Measurements from ENCODE around the gene HSPA2. TPM values are rescaled to one million over a fixed set of nuclear protein-coding genes. Genes with fewer than 3 reads are reported as not detected.

Gene HSPA2
- total and polyA plus RNA-seq, 2 donors (not counting 1 experiment from before 2014, with no cell fraction given) = 3.6 to 19.6 TPM

DNA sequence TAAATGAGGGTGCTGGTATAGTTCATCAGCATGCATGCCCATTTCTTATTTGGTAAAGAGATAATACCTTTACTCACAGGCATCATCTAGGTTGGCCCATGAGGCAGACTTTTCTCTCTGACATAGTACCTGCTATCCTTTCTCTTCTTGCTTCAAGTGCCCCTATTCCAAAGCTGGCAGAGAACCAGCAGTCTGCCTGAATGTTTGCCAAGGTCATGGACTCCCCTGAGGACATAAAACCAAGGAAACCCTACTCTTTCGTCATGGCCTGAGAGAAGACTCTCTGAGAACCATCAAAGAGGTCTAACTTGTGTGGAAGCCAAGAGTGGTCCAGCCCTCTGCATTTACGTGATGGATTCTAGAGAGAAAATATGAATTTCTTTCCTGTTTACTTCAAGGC, 21.1 kb downstream of the HSPA2 start:
- Histone ChIP-seq H3K4me3 (ENCODE audit: control extremely low read depth in 1 of 5, extremely low read depth in 1 of 5, insufficient read depth in 1 of 5, low read depth in 2 of 5, low read length in 4 of 5) (no peak overlapping the region), H3K27me3 (replicated peaks in 1 of 4; ENCODE audit: control extremely low read depth in 1 of 4, control insufficient read depth in 3 of 4, insufficient read depth in 4 of 4, low read length in 3 of 4) (no peaks in the 10 kb centered on the region), H3K4me1 (ENCODE audit: control insufficient read depth in 2 of 2, insufficient read depth in 2 of 2, low read length in 2 of 2) (no peaks in the 10 kb centered on the region), H3K27ac (ENCODE audit: low read length in 2 of 2) (no peak overlapping the region), H3K79me2 (ENCODE audit: control insufficient read depth, insufficient read depth, low read length) (no peaks in the 10 kb centered on the region), H3K9ac (ENCODE audit: low read length) (no peak overlapping the region), H3K36me3 (replicated peaks in 1 of 2; ENCODE audit: control extremely low read depth in 1 of 2, control insufficient read depth in 1 of 2, extremely low read depth in 1 of 2, insufficient read depth in 2 of 2, low read length in 1 of 2) (no peaks in the 10 kb centered on the region), H3K4me2 (replicated peaks; ENCODE audit: low read depth, low read length, poor library complexity, severe bottlenecking) (no peak overlapping the region), H3K9me3 (ENCODE audit: control extremely low read depth in 1 of 3, control insufficient read depth in 2 of 3, insufficient read depth in 1 of 3, low read length in 2 of 3) (no peaks in the 10 kb centered on the region), H4K20me1 (ENCODE audit: control insufficient read depth, insufficient read depth, low read length, poor library complexity, severe bottlenecking) (no peaks in the 10 kb centered on the region), H2AFZ (ENCODE audit: insufficient read depth, low read depth, low read length, poor library complexity, severe bottlenecking) (no peak overlapping the region)
- intact Hi-C loops (cut with micrococcal nuclease) = no loop called here
- WGBS (ENCODE audit: insufficient coverage) = 90% methylated on average over 2 of the region's 2 CpGs
- H3K9me3 Mint-ChIP-seq (ENCODE audit: insufficient read depth) = no peaks in the 10 kb centered on the region
- no peak overlapping the region for H3K27ac Mint-ChIP-seq
- ATAC-seq (ENCODE audit: low read depth) (no peak), DNase-seq (no peak)
- ChIA-PET CTCF (no interaction called here), POLR2A (no interaction called here)
- H3K27me3 Mint-ChIP-seq = peaks cover 7% of the 10 kb centered on the region
- no peak overlapping the region for H3K4me3 Mint-ChIP-seq
- TF ChIP-seq, protein P1, sequence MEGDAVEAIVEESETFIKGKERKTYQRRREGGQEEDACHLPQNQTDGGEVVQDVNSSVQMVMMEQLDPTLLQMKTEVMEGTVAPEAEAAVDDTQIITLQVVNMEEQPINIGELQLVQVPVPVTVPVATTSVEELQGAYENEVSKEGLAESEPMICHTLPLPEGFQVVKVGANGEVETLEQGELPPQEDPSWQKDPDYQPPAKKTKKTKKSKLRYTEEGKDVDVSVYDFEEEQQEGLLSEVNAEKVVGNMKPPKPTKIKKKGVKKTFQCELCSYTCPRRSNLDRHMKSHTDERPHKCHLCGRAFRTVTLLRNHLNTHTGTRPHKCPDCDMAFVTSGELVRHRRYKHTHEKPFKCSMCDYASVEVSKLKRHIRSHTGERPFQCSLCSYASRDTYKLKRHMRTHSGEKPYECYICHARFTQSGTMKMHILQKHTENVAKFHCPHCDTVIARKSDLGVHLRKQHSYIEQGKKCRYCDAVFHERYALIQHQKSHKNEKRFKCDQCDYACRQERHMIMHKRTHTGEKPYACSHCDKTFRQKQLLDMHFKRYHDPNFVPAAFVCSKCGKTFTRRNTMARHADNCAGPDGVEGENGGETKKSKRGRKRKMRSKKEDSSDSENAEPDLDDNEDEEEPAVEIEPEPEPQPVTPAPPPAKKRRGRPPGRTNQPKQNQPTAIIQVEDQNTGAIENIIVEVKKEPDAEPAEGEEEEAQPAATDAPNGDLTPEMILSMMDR (IDR thresholded peaks at IDR 0.05) = no peak
- TF ChIP-seq EZH2 (IDR thresholded peaks at IDR 0.05; ENCODE audit: borderline replicate concordance, insufficient read depth, low read depth, low read length, poor library complexity, severe bottlenecking) = no peak
- H3K4me1 Mint-ChIP-seq = no peaks in the 10 kb centered on the region

DNA sequence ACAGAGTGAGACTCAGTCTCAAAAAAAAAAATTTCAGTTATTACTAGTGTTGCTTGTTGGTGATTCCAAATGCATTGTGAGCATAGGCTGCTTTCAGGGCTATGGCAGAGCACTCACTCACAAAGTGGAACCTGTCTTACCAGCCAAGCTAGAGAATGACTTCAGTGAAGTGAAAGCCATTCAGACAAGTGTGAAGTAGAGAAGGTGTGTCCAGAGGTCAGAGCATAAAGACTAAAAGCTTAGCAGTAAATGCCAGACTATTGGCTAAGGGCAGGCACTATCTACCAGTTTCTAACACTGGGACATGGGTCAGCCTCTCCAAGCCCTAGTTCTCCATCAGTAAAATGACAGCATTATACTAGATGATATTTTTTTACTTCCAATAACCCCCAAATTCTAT, 21.9 kb downstream of the HSPA2 start:
- no peak overlapping the region for H3K27ac Mint-ChIP-seq
- H3K4me3 Mint-ChIP-seq = no peak overlapping the region
- no peaks in the 10 kb centered on the region for H3K79me2 ChIP-seq (ENCODE audit: control insufficient read depth, insufficient read depth, low read length)
- no peak overlapping the region for H2AFZ ChIP-seq (ENCODE audit: insufficient read depth, low read depth, low read length, poor library complexity, severe bottlenecking)
- POLR2A ChIA-PET = no interaction called here
- H3K9me3 Mint-ChIP-seq (ENCODE audit: insufficient read depth) = no peaks in the 10 kb centered on the region
- no peaks in the 10 kb centered on the region for H3K9me3 ChIP-seq (ENCODE audit: control extremely low read depth in 1 of 3, control insufficient read depth in 2 of 3, insufficient read depth in 1 of 3, low read length in 2 of 3)
- H4K20me1 ChIP-seq (ENCODE audit: control insufficient read depth, insufficient read depth, low read length, poor library complexity, severe bottlenecking) = no peaks in the 10 kb centered on the region
- CTCF ChIA-PET = interaction anchor here (1.0 kb wide), 1 partner anchor 723 kb away, joined by 3 read pairs; no protein-coding TSS in a partner anchor
- H3K36me3 ChIP-seq (replicated peaks in 1 of 2; ENCODE audit: control extremely low read depth in 1 of 2, control insufficient read depth in 1 of 2, extremely low read depth in 1 of 2, insufficient read depth in 2 of 2, low read length in 1 of 2) = no peaks in the 10 kb centered on the region
- intact Hi-C loops (cut with micrococcal nuclease) = no loop called here
- TF ChIP-seq, protein P1 (IDR thresholded peaks at IDR 0.05) = no peak
- TF ChIP-seq EZH2 (IDR thresholded peaks at IDR 0.05; ENCODE audit: borderline replicate concordance, insufficient read depth, low read depth, low read length, poor library complexity, severe bottlenecking) = no peak
- no peaks in the 10 kb centered on the region for H3K4me1 ChIP-seq (ENCODE audit: control insufficient read depth in 2 of 2, insufficient read depth in 2 of 2, low read length in 2 of 2)
- H3K4me2 ChIP-seq (replicated peaks; ENCODE audit: low read depth, low read length, poor library complexity, severe bottlenecking) = no peak overlapping the region
- H3K27me3 ChIP-seq (replicated peaks in 1 of 4; ENCODE audit: control extremely low read depth in 1 of 4, control insufficient read depth in 3 of 4, insufficient read depth in 4 of 4, low read length in 3 of 4) = no peaks in the 10 kb centered on the region
- ATAC-seq (ENCODE audit: low read depth) = no peak
- H3K4me1 Mint-ChIP-seq = no peaks in the 10 kb centered on the region
- H3K27me3 Mint-ChIP-seq = peaks cover 7% of the 10 kb centered on the region
- no peak overlapping the region for H3K27ac ChIP-seq (ENCODE audit: low read length in 2 of 2)
- H3K4me3 ChIP-seq (ENCODE audit: control extremely low read depth in 1 of 5, extremely low read depth in 1 of 5, insufficient read depth in 1 of 5, low read depth in 2 of 5, low read length in 4 of 5) = no peak overlapping the region
- no peak for DNase-seq
- no peak overlapping the region for H3K9ac ChIP-seq (ENCODE audit: low read length)

All from B cell (primary cell).